Measurements from ENCODE around the gene AOX1. TPM values are rescaled to one million over a fixed set of nuclear protein-coding genes. Genes with fewer than 3 reads are reported as not detected.
"Not testable (repeated sequence)": the region's sequence is repeated elsewhere in the genome, so short reads cannot be mapped to it uniquely, and the experiment has no call there.

AOX1 gene
- total and polyA plus RNA-seq, 9 of the 15 experiments (the other 6 are each of a cell fraction or from before 2014, with no cell fraction given): 0.10 to 0.55 (median 0.20) TPM; not detected in 6

GRCh38 chr2:200640901-200641300 lies 55.1 kb downstream of the AOX1 start (continued):
- no peak for TF ChIP-seq ZNF398 (CRISPR knock-in tag; IDR thresholded peaks at IDR 0.05)
- TF ChIP-seq KDM1A (IDR thresholded peaks at IDR 0.05): no peak

- CTCF ChIA-PET (ENCODE audit: low intra/inter-chr PET ratio); FAIRE-seq; H3K79me2 ChIP-seq (ENCODE audit: control insufficient read depth, insufficient read depth, low read length); intact Hi-C loops (cut with micrococcal nuclease); H3K36me3 ChIP-seq (ENCODE audit: control insufficient read depth, insufficient read depth, low read length); H3K9ac ChIP-seq (ENCODE audit: insufficient read depth in 1 of 2, low read depth in 2 of 2, low read length in 2 of 2); POLR2A ChIA-PET; H3K9me3 ChIP-seq (replicated peaks; ENCODE audit: control insufficient read depth, insufficient read depth, low read depth, low read length); H3K4me2 ChIP-seq (ENCODE audit: insufficient read depth, low read length); H3K4me1 ChIP-seq (replicated peaks in 1 of 2; ENCODE audit: control insufficient read depth in 2 of 2, insufficient read depth in 2 of 2, low read length in 2 of 2); H4K20me1 ChIP-seq (replicated peaks; ENCODE audit: control insufficient read depth, insufficient read depth, low read length); H3K27me3 ChIP-seq (ENCODE audit: control insufficient read depth in 2 of 2, insufficient read depth in 2 of 2, low read length in 2 of 2); H3K27ac ChIP-seq (ENCODE audit: extremely low read depth, low read depth, low read length); DNase-seq (ENCODE audit: extremely low read depth in 1 of 4, low spot score in 3 of 4); H3K9me1 ChIP-seq (ENCODE audit: control insufficient read depth, insufficient read depth, low read length); H3K4me3 ChIP-seq; BruUV-seq (replicated peaks); in situ Hi-C loops (cut with MboI); ATAC-seq: not testable (repeated sequence)
- TF ChIP-seq MAFG (tag; conservative IDR thresholded peaks at IDR 0.05): 0 out of 2 replicates have a peak, but pooled peaks have one; percentile 22
- TF ChIP-seq C11orf30 (IDR thresholded peaks at IDR 0.05; ENCODE audit: low read depth): peak; percentile 34; the same call in 1 of the 2 replicates
- TF ChIP-seq ZFP36 (IDR thresholded peaks at IDR 0.05; ENCODE audit: low read depth, low read length, partially characterized antibody): peak; percentile 17
- TF ChIP-seq NFE2 (IDR thresholded peaks at IDR 0.05; ENCODE audit: low read depth): peak; percentile 43; the same call in 1 of the 2 replicates
- TF ChIP-seq ZNF316 (IDR thresholded peaks at IDR 0.05): peak; percentile 23; the same call in 1 of the 2 replicates
- peak overlapping the region; percentile 69; the same call in 1 of the 2 replicates for H2AFZ ChIP-seq (ENCODE audit: low read depth, low read length)
- WGBS (ENCODE audit: insufficient coverage, low coverage, missing lambda C conversion rate): 47% methylated on average over 3 of the region's 3 CpGs
Observed at GRCh38 chr2:200648518-200649281, 62.9 kb downstream of the AOX1 start.

Measured in K562 (cell line).